HL-60 (cell line): ENCODE results near the gene VASH2.

ENCODE experiments used
- DNase-seq, 2 experiments: peaks; one replicate each; pipeline ENCODE4 v3.0.0-alpha.2; 2010 to 2020; ENCODE audit warnings: low read depth in 1 of 2, low spot score in 1 of 2
- H3K27ac ChIP-seq: fragments of 250-450 bp; sonication (Bioruptor Pico); replicated peaks from 2 replicates; pipeline ENCODE4 v1.5.1; 2020; ENCODE audit warnings: mild to moderate bottlenecking, moderate library complexity
- H3K27me3 ChIP-seq: fragments of 250-450 bp; sonication (Bioruptor Pico); 2 replicates; pipeline ENCODE4 v1.5.1; 2021; ENCODE audit warnings: mild to moderate bottlenecking, moderate library complexity; ENCODE audit not compliant: insufficient read depth, poor library complexity, severe bottlenecking
- H3K4me3 ChIP-seq: replicated peaks from 2 replicates; pipeline ENCODE4 v1.5.1; 2011; ENCODE audit warnings: mild to moderate bottlenecking, control low read depth, low read length; ENCODE audit not compliant: insufficient read depth
- GABPA ChIP-seq: IDR thresholded peaks from 2 replicates; pipeline ENCODE4 v1.6.1; 2012; ENCODE audit warnings: low read depth
- POLR2AphosphoS5 ChIP-seq: IDR thresholded peaks from 2 replicates; pipeline ENCODE4 v1.6.1; 2012; ENCODE audit warnings: low read depth
- REST ChIP-seq: IDR thresholded peaks from 2 replicates; pipeline ENCODE4 v1.6.1; 2012; ENCODE audit warnings: low read depth; ENCODE audit not compliant: insufficient replicate concordance
- SPI1 ChIP-seq: IDR thresholded peaks from 2 replicates; pipeline ENCODE4 v1.6.1; 2012; ENCODE audit warnings: low read depth, mild to moderate bottlenecking, borderline replicate concordance
- TF ChIP-seq, protein P1 (sequence below): IDR thresholded peaks from one replicate; pipeline ENCODE4 v1.5.1; 2011; ENCODE audit warnings: low read length, control low read depth, inconsistent platforms; ENCODE audit not compliant: insufficient read depth

VASH2 gene

GRCh38 chr1:212982430-212983152, 32.2 kb downstream of the VASH2 start:
- Histone ChIP-seq H3K27me3 (no peaks in the 10 kb centered on the region), H3K4me3 (no peak overlapping the region), H3K27ac (no peak overlapping the region)
- DNase-seq = no peak
- TF ChIP-seq GABPA (no peak), REST (no peak), POLR2AphosphoS5 (no peak), SPI1 (no peak)
- TF ChIP-seq, protein P1, sequence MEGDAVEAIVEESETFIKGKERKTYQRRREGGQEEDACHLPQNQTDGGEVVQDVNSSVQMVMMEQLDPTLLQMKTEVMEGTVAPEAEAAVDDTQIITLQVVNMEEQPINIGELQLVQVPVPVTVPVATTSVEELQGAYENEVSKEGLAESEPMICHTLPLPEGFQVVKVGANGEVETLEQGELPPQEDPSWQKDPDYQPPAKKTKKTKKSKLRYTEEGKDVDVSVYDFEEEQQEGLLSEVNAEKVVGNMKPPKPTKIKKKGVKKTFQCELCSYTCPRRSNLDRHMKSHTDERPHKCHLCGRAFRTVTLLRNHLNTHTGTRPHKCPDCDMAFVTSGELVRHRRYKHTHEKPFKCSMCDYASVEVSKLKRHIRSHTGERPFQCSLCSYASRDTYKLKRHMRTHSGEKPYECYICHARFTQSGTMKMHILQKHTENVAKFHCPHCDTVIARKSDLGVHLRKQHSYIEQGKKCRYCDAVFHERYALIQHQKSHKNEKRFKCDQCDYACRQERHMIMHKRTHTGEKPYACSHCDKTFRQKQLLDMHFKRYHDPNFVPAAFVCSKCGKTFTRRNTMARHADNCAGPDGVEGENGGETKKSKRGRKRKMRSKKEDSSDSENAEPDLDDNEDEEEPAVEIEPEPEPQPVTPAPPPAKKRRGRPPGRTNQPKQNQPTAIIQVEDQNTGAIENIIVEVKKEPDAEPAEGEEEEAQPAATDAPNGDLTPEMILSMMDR = no peak

DNA sequence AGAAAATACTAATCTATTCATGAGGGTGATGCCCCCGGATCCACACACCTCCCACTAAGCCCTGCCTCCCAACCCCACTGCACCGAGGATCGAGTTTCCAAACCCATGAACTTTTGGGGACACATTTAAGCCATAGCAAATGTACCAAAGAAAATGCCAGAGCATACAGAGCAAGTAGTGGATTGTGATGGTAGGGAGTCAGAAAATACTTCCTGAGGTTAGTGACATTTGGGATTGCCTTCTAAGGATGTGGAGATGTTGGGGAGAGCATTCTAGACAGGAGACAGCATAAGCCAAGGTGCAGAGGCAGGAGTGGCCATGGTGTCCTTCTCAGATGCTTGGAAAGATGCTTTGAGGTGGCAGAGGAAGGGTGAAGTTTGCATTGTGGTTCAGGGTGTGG, 33.1 kb downstream of the VASH2 start:
- DNase-seq = no peak
- Histone ChIP-seq H3K4me3 (no peak overlapping the region), H3K27me3 (no peaks in the 10 kb centered on the region), H3K27ac (no peak overlapping the region)
- TF ChIP-seq, protein P1 = no peak
- TF ChIP-seq REST (no peak), POLR2AphosphoS5 (no peak), SPI1 (no peak), GABPA (no peak)

GRCh38 chr1:212984522-212985291, 34.4 kb downstream of the VASH2 start:
- DNase-seq = no peak
- no peak for TF ChIP-seq REST
- no peak for TF ChIP-seq POLR2AphosphoS5
- TF ChIP-seq, protein P1 = no peak
- no peak for TF ChIP-seq GABPA
- H3K27me3 ChIP-seq = no peaks in the 10 kb centered on the region
- H3K27ac ChIP-seq = no peak overlapping the region
- no peak overlapping the region for H3K4me3 ChIP-seq
